ENCODE measurements around the gene GAA. TPM values are rescaled to one million over a fixed set of nuclear protein-coding genes. Genes with fewer than 3 reads are reported as not detected.

The GAA gene
- total and polyA plus RNA-seq, 2 of the 8 experiments (the other 6 are each of a cell fraction or from before 2014, with no cell fraction given) = 14.8 to 30.0 TPM

- H3K27ac ChIP-seq (ENCODE audit: low read depth, low read length) = no peak overlapping the region
- TF ChIP-seq EP300 (IDR thresholded peaks at IDR 0.05; ENCODE audit: borderline replicate concordance in 1 of 2, low read depth in 2 of 2, low read length in 2 of 2) (no peak), CBX5 (IDR thresholded peaks at IDR 0.05; ENCODE audit: low read depth, low read length) (no peak), SP1 (IDR thresholded peaks at IDR 0.05; ENCODE audit: low read depth, low read length) (no peak), POU5F1 (IDR thresholded peaks at IDR 0.05; ENCODE audit: low read depth, low read length) (no peak), MAFK (IDR thresholded peaks at IDR 0.05; ENCODE audit: low read depth, low read length) (no peak), RNF2 (IDR thresholded peaks at IDR 0.05; ENCODE audit: borderline replicate concordance, low read depth, low read length, missing control alignments, poor library complexity, severe bottlenecking) (no peak), ATF3 (IDR thresholded peaks at IDR 0.05; ENCODE audit: insufficient read depth, low read depth, low read length) (no peak), E2F6 (IDR thresholded peaks at IDR 0.05) (no peak), GABPA (IDR thresholded peaks at IDR 0.05; ENCODE audit: borderline replicate concordance, insufficient read depth, low read length) (no peak), USF2 (IDR thresholded peaks at IDR 0.05; ENCODE audit: low read length) (no peak)
Observed at GRCh38 chr17:80097127-80097621, 4.2 kb upstream of the GAA start.

More at GRCh38 chr17:80097127-80097621, 4.2 kb upstream of the GAA start:
- Histone ChIP-seq H2AK5ac (ENCODE audit: low read depth, low read length) (no peak overlapping the region), H3K23me2 (ENCODE audit: low read depth, low read length) (peaks cover 7% of the 10 kb centered on the region; the same call in 1 of the 2 replicates), H4K20me1 (replicated peaks in 1 of 2; ENCODE audit: control insufficient read depth in 1 of 2, insufficient read depth in 2 of 2, low read length in 2 of 2) (no peaks in the 10 kb centered on the region), H3K4me1 (replicated peaks in 1 of 4; ENCODE audit: control insufficient read depth in 3 of 4, insufficient read depth in 4 of 4, low read length in 3 of 4) (peaks cover 0 to 3% (median under 1%) of the 10 kb centered on the region in 4 experiments; a peak in 4 of 7 replicates), H4K8ac (ENCODE audit: extremely low read depth, insufficient read depth, low read length) (no peak overlapping the region), H3K4me2 (ENCODE audit: insufficient read depth in 1 of 2, low read depth in 2 of 2, low read length in 2 of 2) (no peak overlapping the region), H3K9ac (replicated peaks in 1 of 4; ENCODE audit: extremely low read depth in 1 of 4, low read depth in 3 of 4, low read length in 3 of 4) (no peak overlapping the region), H2BK120ac (replicated peaks; ENCODE audit: low read depth, low read length) (no peak overlapping the region), H3K23ac (ENCODE audit: insufficient read length) (no peak overlapping the region), H4K5ac (ENCODE audit: insufficient read length, low read depth, low read length) (no peak overlapping the region), H2BK12ac (ENCODE audit: low read depth, low read length) (no peak overlapping the region), H2BK20ac (ENCODE audit: low read length) (no peak overlapping the region), H3K56ac (replicated peaks; ENCODE audit: insufficient read length, low read depth, low read length) (no peak overlapping the region), H3K36me3 (ENCODE audit: control insufficient read depth in 2 of 4, insufficient read depth in 4 of 4, low read length in 3 of 4) (no peaks in the 10 kb centered on the region), H3K79me1 (ENCODE audit: low read depth, low read length) (no peaks in the 10 kb centered on the region), H2BK5ac (ENCODE audit: low read depth, low read length) (no peak overlapping the region), H3K14ac (ENCODE audit: insufficient read length) (no peak overlapping the region), H3K9me3 (ENCODE audit: insufficient read depth in 2 of 2, low read depth in 1 of 2, low read length in 1 of 2) (no peaks in the 10 kb centered on the region), H3K4me3 (ENCODE audit: extremely low read depth in 1 of 4, insufficient read depth in 2 of 4, low read depth in 3 of 4, low read length in 4 of 4) (no peak overlapping the region), H3K79me2 (ENCODE audit: control insufficient read depth in 1 of 2, insufficient read depth in 2 of 2, low read length in 2 of 2) (no peaks in the 10 kb centered on the region), H3K27me3 (replicated peaks in 1 of 4; ENCODE audit: control insufficient read depth in 3 of 4, extremely low read depth in 1 of 4, insufficient read depth in 3 of 4, low read length in 3 of 4) (peaks cover 0 to 9% (median 5%) of the 10 kb centered on the region in 4 experiments; a peak in 3 of 7 replicates), H2BK15ac (ENCODE audit: low read length) (no peak overlapping the region), H4K91ac (replicated peaks; ENCODE audit: insufficient read length, low read length) (no peak overlapping the region), H3K18ac (ENCODE audit: extremely low read depth, low read length) (no peak overlapping the region), H2AFZ (ENCODE audit: low read length) (no peak overlapping the region), H3K4ac (replicated peaks; ENCODE audit: insufficient read length, low read depth, low read length) (no peak overlapping the region)
- no peak for FAIRE-seq
- no peak for DNase-seq (ENCODE audit: low read depth in 1 of 2, low spot score in 2 of 2)
- ChIA-PET CTCF (ENCODE audit: partially characterized antibody) (interaction anchor here (1.0 to 1.4 kb wide), 2 partner anchors 12 to 43 kb away, joined by 3 read pairs; no protein-coding TSS in a partner anchor), POLR2A (ENCODE audit: partially characterized antibody) (no interaction called here)
- 90% methylated on average over 17 of the region's 17 CpGs; no CpG with 5 or more reads in 1 of the 2 experiments for WGBS, 2 experiments (ENCODE audit: extremely low coverage in 1 of 2, insufficient coverage in 1 of 2, insufficient read length in 1 of 2, insufficient replicate concordance in 2 of 2, low coverage in 1 of 2, low lambda C conversion rate in 2 of 2, missing lambda C conversion rate in 1 of 2)
